Iris pigment epithelial cell (primary cell): ENCODE data around the gene TNFAIP3.
A peak's percentile ranks its signal among the peaks of the same experiment; 100 is the strongest.
"Not testable (repeated sequence)": the region's sequence is repeated elsewhere in the genome, so short reads cannot be mapped to it uniquely, and the experiment has no call there.

Experiments
- DNase-seq: peaks from one replicate; pipeline ENCODE4 v3.0.0-alpha.2; 2011; ENCODE audit warnings: low read depth

The TNFAIP3 gene

GRCh38 chr6:137878486-137879285 lies 11.6 kb downstream of the TNFAIP3 start:
- DNase-seq = no peak

- no peak for DNase-seq
Observed at GRCh38 chr6:137879299-137879698, 12.2 kb downstream of the TNFAIP3 start.

DNA sequence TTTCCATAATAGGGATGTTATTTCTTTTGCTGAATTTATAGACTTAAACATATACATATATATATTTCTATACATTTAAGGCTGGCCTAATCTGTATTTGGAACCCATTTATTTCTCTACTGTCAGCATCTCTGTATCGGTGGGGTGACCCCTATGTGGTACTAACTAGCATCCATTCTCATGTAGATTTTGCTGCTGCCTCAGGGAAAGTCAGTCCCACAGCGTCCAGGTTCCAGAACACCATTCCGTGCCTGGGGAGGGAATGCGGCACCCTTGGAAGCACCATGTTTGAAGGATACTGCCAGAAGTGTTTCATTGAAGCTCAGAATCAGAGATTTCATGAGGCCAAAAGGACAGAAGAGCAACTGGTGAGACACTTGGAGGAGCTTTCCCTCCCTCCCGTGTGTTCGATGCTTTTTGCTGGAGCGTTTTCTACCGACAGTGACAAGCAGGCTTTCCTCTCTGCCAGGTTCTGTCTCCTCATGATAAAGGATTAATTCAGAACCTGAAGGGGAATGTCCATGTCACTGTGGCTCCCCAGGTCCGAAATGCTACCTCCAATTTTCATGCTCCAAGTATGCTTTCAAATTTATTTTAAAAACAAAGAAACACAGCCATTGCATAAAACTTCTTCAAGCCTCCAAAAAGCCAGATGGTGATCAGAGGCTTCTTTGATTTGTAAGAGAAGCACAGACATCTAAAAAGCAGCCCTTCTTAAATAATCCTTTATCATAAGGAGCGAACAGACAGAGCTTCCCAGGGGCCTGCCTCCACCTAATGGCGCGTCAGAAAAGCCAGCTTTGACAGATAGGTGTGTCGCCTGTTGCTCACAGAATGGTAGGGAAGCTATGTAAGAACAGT lies 13.1 kb downstream of the TNFAIP3 start:
- DNase-seq = no peak

DNA sequence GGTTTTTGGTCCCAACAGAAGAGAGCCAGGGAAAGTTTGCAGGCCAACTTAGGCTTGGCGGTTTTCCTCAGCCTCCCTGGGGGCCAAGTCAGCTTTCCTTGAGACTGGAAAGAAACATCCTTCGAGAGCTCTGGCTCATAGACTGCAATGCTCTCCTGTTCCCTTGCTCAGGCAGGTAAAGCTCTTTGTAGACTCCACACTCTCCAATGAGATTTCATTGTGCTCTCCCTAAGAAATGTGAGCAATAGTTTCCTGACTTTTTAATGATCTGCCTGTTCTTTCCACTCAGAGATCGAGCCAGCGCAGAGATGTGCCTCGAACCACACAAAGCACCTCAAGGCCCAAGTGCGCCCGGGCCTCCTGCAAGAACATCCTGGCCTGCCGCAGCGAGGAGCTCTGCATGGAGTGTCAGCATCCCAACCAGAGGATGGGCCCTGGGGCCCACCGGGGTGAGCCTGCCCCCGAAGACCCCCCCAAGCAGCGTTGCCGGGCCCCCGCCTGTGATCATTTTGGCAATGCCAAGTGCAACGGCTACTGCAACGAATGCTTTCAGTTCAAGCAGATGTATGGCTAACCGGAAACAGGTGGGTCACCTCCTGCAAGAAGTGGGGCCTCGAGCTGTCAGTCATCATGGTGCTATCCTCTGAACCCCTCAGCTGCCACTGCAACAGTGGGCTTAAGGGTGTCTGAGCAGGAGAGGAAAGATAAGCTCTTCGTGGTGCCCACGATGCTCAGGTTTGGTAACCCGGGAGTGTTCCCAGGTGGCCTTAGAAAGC lies 13.9 kb downstream of the TNFAIP3 start:
- no peak for DNase-seq

- DNase-seq = no peak
Observed at GRCh38 chr6:137881522-137881886, 14.4 kb downstream of the TNFAIP3 start.

GRCh38 chr6:137882225-137882961 lies 15.3 kb downstream of the TNFAIP3 start:
- peak; percentile 55 for DNase-seq

DNA sequence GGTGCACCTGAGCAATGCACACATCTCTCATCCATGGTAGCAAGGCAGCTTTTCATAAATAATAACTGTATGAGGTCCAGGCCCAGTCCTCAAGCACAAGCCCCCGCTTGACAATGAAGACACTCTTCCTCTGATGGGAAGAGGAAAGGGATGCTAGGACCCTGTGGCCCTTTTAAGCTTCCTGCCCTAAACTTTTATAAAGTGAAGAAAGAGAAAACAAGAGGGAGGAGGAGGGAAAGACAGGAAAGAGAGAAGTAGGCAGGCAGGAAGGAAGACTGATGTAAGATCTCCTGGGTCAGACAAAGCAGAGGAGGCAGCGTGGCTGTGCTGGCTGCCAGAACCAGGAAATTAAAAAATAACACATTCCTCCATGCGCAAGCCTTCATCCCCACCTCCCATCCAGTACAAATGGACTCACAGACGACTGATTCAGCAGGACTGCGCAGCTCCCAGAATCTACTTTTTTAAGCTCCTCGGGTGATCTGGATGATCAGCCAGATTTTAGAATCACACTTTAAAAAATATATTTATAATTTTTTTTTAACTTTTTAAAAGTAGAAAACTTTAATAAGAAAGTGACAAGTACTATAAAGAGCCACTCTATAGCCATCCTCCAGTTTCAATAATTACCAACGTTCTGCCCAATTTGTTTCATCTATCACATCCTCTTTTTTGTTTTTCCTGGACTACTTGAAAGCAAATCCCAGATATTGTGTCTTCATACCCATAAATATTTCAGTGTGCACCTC lies 16.5 kb downstream of the TNFAIP3 start:
- DNase-seq = peak; percentile 64

GRCh38 chr6:137884149-137884909 lies 17.3 kb downstream of the TNFAIP3 start:
- DNase-seq = no peak

DNA sequence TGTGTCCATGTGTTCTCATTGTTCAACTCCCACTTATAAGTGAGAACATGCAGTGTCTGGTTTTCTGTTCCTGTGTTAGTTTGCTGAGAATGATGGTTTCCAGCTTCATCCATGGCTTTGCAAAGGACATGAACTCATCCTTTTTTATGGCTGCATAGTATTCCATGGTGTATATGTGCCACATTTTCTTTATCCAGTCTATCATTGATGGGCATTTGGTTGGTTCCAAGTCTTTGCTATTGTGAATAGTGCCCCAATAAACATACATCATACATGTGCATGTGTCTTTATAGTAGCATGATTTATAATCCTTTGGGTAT lies 17.8 kb downstream of the TNFAIP3 start:
- not testable (repeated sequence) for DNase-seq

DNA sequence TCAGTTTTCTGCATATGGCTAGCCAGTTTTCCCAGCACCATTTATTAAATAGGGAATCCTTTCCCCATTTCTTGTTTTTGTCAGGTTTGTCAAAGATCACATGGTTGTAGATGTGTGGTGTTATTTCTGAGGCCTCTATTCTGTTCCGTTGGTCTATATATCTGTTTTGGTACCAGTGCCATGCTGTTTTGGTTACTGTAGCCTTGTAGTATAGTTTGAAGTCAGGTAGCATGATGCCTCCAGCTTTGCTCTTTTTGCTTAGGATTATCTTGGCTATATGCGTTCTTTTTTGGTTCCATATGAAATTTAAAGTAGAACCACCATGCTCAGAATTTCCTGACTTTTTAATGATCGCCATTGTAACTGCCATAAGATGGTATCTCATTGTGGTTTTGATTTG lies 19.2 kb downstream of the TNFAIP3 start:
- DNase-seq = not testable (repeated sequence)

DNA sequence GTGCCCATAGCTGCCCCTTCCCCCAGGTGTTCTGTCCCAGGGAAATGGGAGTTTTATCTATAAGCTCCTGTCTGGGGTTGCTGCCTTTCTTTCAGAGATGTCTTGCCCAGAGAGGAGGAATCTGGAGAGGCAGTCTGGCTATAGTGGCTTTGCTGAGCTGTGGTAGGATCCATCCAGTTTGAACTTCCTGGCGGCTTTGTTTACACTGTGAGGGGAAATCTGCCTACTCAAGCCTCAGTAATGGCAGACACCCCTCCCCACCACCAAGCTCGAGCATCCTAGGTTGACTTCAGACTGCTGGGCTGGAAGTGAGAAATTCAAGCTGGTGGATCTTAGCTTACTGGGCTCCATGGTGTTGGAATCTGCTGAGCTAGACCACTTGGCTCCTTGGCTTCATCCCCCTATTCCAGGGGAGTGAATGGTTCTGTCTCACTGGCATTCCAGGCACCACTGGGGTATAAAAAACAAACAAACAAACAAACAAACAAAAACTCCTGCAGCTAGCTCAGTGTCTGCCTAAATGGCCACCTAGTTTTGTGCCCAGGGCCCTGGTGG lies 24.0 kb downstream of the TNFAIP3 start:
- no peak for DNase-seq

DNA sequence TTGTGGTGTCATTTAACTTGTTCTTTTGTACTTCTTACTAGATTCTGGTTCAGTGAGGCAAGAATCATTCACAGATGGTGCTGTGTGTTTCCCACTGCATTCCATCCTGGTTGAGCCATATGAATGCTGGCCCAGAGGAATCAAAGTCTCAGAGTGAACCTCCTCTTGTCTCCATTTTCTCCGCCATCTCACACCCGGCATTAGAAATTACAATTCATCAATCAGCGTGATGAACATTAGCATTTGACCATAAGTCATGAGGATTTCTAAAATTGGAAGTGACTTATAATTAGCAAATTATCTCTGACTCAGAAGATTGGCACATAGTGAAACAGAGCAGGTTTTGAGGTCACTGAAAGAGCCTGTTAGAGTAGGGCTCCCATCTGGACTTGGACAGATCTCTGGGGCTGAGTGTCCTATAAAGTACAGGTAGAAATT lies 25.2 kb downstream of the TNFAIP3 start:
- DNase-seq = peak; percentile 90

- DNase-seq = no peak
Observed at GRCh38 chr6:137893181-137893580, 26.1 kb downstream of the TNFAIP3 start.

DNA sequence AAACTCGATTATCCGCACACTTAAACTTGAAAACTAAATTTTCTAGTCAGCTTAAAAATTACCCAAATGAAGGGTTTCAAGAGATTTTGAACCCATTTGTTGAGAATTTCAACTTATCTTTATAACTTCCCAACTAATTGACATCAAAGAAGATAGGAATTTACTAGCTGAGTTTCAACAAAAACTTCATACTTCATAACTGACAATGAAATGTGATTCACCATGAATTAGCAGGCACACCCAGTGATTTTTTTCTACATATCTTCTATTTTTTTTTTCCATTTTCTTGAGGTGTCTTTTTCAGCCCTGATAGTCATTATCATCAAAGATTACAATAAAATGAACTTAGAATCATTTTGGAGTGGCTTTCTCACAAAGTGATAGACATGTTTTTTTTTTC lies 26.7 kb downstream of the TNFAIP3 start:
- DNase-seq = no peak

GRCh38 chr6:137894378-137894777 lies 27.3 kb downstream of the TNFAIP3 start:
- not testable (repeated sequence) for DNase-seq

DNA sequence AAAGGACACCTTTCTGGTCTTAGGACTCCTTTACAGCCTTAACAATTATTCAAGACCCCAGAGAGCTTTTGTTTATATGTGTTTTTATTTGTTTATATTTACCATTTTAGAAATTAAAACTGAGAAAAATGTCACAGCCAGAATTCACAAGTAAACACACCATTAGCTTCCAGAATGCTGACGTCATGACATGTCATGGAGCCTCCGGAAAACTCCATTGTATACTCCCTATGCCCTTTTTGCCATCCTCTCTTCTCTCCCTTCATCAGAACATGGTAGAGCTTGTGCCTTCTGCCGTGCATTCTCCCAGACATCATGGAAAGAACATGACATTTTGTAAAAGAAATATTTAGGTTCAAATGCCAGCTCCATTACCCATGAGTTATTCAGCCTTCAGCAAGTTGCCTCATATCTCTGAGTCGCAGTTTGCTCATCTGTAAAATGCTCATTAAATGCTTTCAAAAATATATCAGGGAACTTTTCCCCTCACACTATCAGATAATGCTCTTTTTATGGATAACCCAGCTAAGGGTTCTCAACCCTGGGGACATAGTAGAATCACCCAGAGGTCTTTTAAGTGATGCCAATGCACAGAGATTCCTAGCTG lies 27.8 kb downstream of the TNFAIP3 start:
- peak; percentile 54 for DNase-seq

- DNase-seq = no peak
Observed at GRCh38 chr6:137896647-137897046, 29.6 kb downstream of the TNFAIP3 start.

DNA sequence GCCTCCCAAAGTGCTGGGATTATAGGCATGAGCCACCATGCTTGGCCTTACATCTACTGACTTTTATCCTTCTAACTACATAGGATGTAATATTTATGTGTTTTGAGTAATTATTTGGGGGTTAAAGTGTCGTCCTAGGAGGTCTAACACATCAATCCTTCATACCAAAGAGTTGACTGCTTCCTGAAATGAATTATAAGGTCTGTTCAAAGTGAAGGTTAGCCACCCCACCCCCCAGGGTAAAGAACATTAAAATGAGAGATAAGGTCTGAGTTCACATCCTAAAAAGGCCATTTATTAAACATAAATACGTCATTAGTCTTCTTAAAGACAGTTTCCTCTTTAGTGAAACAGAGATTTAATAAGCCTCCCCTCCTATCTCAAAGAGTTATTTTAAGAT lies 33.8 kb downstream of the TNFAIP3 start:
- DNase-seq = no peak

DNA sequence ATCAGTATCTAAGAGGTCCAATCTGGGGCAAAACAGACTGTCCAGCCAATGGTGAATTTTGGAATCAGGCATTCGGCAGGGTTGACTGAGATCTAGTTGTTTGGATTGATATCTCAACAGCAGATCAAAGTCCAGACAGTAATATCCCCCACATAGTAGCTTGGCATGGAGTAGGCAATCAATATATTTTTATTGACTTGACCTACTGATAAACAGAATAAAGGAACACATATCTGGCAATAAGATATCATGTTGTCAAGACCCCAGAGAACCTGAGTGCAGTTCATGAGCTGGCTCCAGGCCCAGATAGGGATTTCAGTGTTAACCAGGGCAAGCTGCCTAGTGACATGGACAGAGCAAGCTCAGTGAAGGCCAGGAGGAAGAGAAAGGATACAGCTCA lies 34.4 kb downstream of the TNFAIP3 start:
- DNase-seq = no peak

- DNase-seq = no peak
Observed at GRCh38 chr6:137902699-137903098, 35.6 kb downstream of the TNFAIP3 start.
